ENCODE results near the gene SLC7A1. TPM values are rescaled to one million over a fixed set of nuclear protein-coding genes. Genes with fewer than 3 reads are reported as not detected.
A peak's percentile ranks its signal among the peaks of the same experiment; 100 is the strongest.

SLC7A1 gene
- total and polyA plus RNA-seq, 2 experiments from 2014 or later, result 23.0 to 74.7 TPM

DNA sequence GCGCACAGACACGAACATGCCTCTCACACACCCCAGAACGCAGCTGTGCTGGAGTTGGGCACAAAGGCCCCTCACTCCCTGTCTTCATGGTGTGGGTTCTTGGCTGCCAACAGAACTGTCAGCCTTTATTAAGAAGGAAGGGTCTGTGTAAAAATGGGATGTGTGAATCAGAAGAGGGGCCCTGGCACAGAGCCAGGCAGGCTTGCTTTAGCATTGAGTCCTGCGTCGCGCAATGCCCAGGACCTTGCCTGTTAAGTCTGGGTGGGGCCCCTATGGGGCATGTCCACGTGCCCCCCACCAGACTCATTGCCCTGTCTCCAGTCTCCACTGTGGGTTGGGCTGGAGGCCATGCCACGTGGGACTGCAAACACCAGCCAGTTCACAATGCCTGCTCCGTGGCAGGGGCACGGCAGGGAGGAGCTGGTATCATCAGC is 84.8 kb downstream of the SLC7A1 start:
- H3K27ac ChIP-seq (ENCODE audit: low read depth), result no peak overlapping the region
- Mint-ChIP-seq H3K4me1 (peaks cover 2% of the 10 kb centered on the region; the same call in 2 of the 3 replicates), H3K27me3 (ENCODE audit: insufficient read depth, low read depth, poor library complexity) (peaks cover 39% of the 10 kb centered on the region), H3K27ac (0 out of 2 replicates have a peak overlapping the region, but pooled peaks have one; percentile 20), H3K4me3 (no peak overlapping the region), H3K36me3 (ENCODE audit: low read depth) (peaks cover 47% of the 10 kb centered on the region), H3K9me3 (no peaks in the 10 kb centered on the region)
- no peaks in the 10 kb centered on the region for H3K27me3 ChIP-seq (ENCODE audit: insufficient read depth)
- H3K9me2 ChIP-seq (ENCODE audit: insufficient read depth), result no peaks in the 10 kb centered on the region
- H3K4me1 ChIP-seq (ENCODE audit: insufficient read depth), result no peaks in the 10 kb centered on the region
- no peak for ATAC-seq
- H3K36me3 ChIP-seq (ENCODE audit: insufficient read depth), result peaks cover under 1% of the 10 kb centered on the region; the same call in 1 of the 2 replicates
- no peaks in the 10 kb centered on the region for H3K79me2 ChIP-seq (replicated peaks; ENCODE audit: insufficient read depth)
- TF ChIP-seq EZH2phosphoT487 (IDR thresholded peaks at IDR 0.05; ENCODE audit: unreplicated experiment) (no peak), EZH2 (IDR thresholded peaks at IDR 0.05; ENCODE audit: low read depth, unreplicated experiment) (no peak), POLR2AphosphoS5 (IDR thresholded peaks at IDR 0.05; ENCODE audit: low read depth) (no peak), STAT1 (IDR thresholded peaks at IDR 0.05; ENCODE audit: unreplicated experiment) (no peak), JUNB (IDR thresholded peaks at IDR 0.05; ENCODE audit: unreplicated experiment) (no peak), CREB1 (CRISPR knock-in tag; IDR thresholded peaks at IDR 0.05; ENCODE audit: low read depth) (no peak), ZNF114 (CRISPR knock-in tag; IDR thresholded peaks at IDR 0.05) (no peak), NANOG (IDR thresholded peaks at IDR 0.05; ENCODE audit: borderline replicate concordance) (no peak), ZNF331 (CRISPR knock-in tag; IDR thresholded peaks at IDR 0.05; ENCODE audit: low read depth) (no peak)
- TF ChIP-seq, protein P1, sequence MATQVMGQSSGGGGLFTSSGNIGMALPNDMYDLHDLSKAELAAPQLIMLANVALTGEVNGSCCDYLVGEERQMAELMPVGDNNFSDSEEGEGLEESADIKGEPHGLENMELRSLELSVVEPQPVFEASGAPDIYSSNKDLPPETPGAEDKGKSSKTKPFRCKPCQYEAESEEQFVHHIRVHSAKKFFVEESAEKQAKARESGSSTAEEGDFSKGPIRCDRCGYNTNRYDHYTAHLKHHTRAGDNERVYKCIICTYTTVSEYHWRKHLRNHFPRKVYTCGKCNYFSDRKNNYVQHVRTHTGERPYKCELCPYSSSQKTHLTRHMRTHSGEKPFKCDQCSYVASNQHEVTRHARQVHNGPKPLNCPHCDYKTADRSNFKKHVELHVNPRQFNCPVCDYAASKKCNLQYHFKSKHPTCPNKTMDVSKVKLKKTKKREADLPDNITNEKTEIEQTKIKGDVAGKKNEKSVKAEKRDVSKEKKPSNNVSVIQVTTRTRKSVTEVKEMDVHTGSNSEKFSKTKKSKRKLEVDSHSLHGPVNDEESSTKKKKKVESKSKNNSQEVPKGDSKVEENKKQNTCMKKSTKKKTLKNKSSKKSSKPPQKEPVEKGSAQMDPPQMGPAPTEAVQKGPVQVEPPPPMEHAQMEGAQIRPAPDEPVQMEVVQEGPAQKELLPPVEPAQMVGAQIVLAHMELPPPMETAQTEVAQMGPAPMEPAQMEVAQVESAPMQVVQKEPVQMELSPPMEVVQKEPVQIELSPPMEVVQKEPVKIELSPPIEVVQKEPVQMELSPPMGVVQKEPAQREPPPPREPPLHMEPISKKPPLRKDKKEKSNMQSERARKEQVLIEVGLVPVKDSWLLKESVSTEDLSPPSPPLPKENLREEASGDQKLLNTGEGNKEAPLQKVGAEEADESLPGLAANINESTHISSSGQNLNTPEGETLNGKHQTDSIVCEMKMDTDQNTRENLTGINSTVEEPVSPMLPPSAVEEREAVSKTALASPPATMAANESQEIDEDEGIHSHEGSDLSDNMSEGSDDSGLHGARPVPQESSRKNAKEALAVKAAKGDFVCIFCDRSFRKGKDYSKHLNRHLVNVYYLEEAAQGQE (IDR thresholded peaks at IDR 0.05; ENCODE audit: unreplicated experiment), result no peak
- TF ChIP-seq, protein P2, sequence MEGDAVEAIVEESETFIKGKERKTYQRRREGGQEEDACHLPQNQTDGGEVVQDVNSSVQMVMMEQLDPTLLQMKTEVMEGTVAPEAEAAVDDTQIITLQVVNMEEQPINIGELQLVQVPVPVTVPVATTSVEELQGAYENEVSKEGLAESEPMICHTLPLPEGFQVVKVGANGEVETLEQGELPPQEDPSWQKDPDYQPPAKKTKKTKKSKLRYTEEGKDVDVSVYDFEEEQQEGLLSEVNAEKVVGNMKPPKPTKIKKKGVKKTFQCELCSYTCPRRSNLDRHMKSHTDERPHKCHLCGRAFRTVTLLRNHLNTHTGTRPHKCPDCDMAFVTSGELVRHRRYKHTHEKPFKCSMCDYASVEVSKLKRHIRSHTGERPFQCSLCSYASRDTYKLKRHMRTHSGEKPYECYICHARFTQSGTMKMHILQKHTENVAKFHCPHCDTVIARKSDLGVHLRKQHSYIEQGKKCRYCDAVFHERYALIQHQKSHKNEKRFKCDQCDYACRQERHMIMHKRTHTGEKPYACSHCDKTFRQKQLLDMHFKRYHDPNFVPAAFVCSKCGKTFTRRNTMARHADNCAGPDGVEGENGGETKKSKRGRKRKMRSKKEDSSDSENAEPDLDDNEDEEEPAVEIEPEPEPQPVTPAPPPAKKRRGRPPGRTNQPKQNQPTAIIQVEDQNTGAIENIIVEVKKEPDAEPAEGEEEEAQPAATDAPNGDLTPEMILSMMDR (conservative IDR thresholded peaks at IDR 0.05; ENCODE audit: low read depth in 2 of 2), result no peak
- TF ChIP-seq, protein P3, sequence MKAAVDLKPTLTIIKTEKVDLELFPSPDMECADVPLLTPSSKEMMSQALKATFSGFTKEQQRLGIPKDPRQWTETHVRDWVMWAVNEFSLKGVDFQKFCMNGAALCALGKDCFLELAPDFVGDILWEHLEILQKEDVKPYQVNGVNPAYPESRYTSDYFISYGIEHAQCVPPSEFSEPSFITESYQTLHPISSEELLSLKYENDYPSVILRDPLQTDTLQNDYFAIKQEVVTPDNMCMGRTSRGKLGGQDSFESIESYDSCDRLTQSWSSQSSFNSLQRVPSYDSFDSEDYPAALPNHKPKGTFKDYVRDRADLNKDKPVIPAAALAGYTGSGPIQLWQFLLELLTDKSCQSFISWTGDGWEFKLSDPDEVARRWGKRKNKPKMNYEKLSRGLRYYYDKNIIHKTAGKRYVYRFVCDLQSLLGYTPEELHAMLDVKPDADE (IDR thresholded peaks at IDR 0.05), result no peak
- TF ChIP-seq, protein P4, sequence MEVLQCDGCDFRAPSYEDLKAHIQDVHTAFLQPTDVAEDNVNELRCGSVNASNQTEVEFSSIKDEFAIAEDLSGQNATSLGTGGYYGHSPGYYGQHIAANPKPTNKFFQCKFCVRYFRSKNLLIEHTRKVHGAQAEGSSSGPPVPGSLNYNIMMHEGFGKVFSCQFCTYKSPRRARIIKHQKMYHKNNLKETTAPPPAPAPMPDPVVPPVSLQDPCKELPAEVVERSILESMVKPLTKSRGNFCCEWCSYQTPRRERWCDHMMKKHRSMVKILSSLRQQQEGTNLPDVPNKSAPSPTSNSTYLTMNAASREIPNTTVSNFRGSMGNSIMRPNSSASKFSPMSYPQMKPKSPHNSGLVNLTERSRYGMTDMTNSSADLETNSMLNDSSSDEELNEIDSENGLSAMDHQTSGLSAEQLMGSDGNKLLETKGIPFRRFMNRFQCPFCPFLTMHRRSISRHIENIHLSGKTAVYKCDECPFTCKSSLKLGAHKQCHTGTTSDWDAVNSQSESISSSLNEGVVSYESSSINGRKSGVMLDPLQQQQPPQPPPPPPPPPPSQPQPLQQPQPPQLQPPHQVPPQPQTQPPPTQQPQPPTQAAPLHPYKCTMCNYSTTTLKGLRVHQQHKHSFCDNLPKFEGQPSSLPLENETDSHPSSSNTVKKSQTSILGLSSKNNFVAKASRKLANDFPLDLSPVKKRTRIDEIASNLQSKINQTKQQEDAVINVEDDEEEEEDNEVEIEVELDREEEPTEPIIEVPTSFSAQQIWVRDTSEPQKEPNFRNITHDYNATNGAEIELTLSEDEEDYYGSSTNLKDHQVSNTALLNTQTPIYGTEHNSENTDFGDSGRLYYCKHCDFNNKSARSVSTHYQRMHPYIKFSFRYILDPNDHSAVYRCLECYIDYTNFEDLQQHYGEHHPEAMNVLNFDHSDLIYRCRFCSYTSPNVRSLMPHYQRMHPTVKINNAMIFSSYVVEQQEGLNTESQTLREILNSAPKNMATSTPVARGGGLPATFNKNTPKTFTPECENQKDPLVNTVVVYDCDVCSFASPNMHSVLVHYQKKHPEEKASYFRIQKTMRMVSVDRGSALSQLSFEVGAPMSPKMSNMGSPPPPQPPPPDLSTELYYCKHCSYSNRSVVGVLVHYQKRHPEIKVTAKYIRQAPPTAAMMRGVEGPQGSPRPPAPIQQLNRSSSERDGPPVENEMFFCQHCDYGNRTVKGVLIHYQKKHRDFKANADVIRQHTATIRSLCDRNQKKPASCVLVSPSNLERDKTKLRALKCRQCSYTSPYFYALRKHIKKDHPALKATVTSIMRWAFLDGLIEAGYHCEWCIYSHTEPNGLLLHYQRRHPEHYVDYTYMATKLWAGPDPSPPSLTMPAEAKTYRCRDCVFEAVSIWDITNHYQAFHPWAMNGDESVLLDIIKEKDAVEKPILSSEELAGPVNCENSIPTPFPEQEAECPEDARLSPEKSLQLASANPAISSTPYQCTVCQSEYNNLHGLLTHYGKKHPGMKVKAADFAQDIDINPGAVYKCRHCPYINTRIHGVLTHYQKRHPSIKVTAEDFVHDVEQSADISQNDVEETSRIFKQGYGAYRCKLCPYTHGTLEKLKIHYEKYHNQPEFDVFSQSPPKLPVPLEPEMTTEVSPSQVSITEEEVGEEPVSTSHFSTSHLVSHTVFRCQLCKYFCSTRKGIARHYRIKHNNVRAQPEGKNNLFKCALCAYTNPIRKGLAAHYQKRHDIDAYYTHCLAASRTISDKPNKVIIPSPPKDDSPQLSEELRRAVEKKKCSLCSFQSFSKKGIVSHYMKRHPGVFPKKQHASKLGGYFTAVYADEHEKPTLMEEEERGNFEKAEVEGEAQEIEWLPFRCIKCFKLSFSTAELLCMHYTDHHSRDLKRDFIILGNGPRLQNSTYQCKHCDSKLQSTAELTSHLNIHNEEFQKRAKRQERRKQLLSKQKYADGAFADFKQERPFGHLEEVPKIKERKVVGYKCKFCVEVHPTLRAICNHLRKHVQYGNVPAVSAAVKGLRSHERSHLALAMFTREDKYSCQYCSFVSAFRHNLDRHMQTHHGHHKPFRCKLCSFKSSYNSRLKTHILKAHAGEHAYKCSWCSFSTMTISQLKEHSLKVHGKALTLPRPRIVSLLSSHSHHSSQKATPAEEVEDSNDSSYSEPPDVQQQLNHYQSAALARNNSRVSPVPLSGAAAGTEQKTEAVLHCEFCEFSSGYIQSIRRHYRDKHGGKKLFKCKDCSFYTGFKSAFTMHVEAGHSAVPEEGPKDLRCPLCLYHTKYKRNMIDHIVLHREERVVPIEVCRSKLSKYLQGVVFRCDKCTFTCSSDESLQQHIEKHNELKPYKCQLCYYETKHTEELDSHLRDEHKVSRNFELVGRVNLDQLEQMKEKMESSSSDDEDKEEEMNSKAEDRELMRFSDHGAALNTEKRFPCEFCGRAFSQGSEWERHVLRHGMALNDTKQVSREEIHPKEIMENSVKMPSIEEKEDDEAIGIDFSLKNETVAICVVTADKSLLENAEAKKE (CRISPR knock-in tag; IDR thresholded peaks at IDR 0.05), result no peak
- no peak overlapping the region for H3K4me3 ChIP-seq
- no peak overlapping the region for H2AFZ ChIP-seq
- DNase-seq (ENCODE audit: low spot score), result no peak
- no peaks in the 10 kb centered on the region; the same call in 1 of the 2 replicates for H3F3A ChIP-seq (replicated peaks; ENCODE audit: low read depth)
- no peak overlapping the region for H3K4me2 ChIP-seq
- peaks cover 18% of the 10 kb centered on the region; the same call in 1 of the 2 replicates for H4K20me1 ChIP-seq (replicated peaks; ENCODE audit: insufficient read depth)
